Uterus (tissue), 2 donors: ENCODE measurements around the gene FOXF2.
"Not testable (repeated sequence)": the region's sequence is repeated elsewhere in the genome, so short reads cannot be mapped to it uniquely, and the experiment has no call there.

Experiments used
- CTCF ChIP-seq, 4 experiments: fragments of 200-600 bp in 2 of 4; fragments of 450-650 bp in 2 of 4; sonication (generic) in 2 of 4; IDR thresholded peaks; one replicate each; pipeline ENCODE4 v1.5.1; 2016 to 2019; ENCODE audit warnings: antibody characterized with exemption in 4 of 4, mild to moderate bottlenecking in 2 of 4, moderate library complexity in 1 of 4
- POLR2A ChIP-seq, 2 donors: fragments of 450-650 bp; IDR thresholded peaks; one replicate each; pipeline ENCODE4 v1.6.1; 2016; ENCODE audit warnings: antibody characterized with exemption in 2 of 2, mild to moderate bottlenecking in 1 of 2, moderate library complexity in 1 of 2

GRCh38 chr6:1355068-1355467 is 34.3 kb upstream of the FOXF2 start:
- not testable (repeated sequence) for TF ChIP-seq CTCF, POLR2A (IDR thresholded peaks at IDR 0.05)
